Astrocyte of the spinal cord (primary cell): ENCODE data around the gene CSNK1E.

Experiments
- DNase-seq: peaks from one replicate; pipeline ENCODE4 v3.0.0; 2011; ENCODE audit warnings: low read depth, low spot score
- H3K4me3 ChIP-seq: 2 replicates; pipeline ENCODE4 v1.5.1; 2011; ENCODE audit warnings: low read depth, mild to moderate bottlenecking, low read length, moderate library complexity
- in situ Hi-C: cut with HindIII; loops from 2 replicates; pipeline ENCODE4 v1.10.0; 2017; ENCODE audit warnings: low sequenced_read_pairs
- TF ChIP-seq, protein P1 (sequence below): IDR thresholded peaks from 2 replicates; pipeline ENCODE4 v1.5.1; 2012; ENCODE audit warnings: low read depth, mild to moderate bottlenecking, low read length, inconsistent platforms

Gene CSNK1E

DNA sequence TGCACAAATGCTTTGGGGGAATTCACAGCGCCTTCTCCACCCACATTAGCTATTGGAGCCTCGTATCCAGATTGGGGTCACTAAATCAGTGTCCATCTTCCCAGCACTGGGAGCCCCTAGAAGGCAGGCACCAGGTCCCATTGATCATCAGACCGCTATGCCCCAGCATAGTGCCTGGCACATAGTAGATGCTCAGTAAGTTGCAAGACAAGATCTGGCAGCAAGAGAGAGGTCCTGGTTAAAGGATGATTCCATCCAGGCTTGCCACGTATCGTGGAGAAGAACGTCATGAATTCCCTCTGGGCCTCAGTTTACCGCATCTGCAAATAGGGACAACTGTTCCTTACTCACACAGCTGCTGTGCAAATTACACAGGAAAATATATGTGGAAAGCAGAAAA, 46.1 kb downstream of the CSNK1E start:
- in situ Hi-C loops: no loop called here
- DNase-seq: no peak
- H3K4me3 ChIP-seq: no peak overlapping the region

GRCh38 chr22:38270091-38270992, 46.9 kb downstream of the CSNK1E start:
- H3K4me3 ChIP-seq: peak overlapping the region; percentile 8
- in situ Hi-C loops: no loop called here
- peak; percentile 34 for DNase-seq
- TF ChIP-seq, protein P1, sequence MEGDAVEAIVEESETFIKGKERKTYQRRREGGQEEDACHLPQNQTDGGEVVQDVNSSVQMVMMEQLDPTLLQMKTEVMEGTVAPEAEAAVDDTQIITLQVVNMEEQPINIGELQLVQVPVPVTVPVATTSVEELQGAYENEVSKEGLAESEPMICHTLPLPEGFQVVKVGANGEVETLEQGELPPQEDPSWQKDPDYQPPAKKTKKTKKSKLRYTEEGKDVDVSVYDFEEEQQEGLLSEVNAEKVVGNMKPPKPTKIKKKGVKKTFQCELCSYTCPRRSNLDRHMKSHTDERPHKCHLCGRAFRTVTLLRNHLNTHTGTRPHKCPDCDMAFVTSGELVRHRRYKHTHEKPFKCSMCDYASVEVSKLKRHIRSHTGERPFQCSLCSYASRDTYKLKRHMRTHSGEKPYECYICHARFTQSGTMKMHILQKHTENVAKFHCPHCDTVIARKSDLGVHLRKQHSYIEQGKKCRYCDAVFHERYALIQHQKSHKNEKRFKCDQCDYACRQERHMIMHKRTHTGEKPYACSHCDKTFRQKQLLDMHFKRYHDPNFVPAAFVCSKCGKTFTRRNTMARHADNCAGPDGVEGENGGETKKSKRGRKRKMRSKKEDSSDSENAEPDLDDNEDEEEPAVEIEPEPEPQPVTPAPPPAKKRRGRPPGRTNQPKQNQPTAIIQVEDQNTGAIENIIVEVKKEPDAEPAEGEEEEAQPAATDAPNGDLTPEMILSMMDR: no peak

More for the DNA sequence above, 46.1 kb downstream of the CSNK1E start:
- TF ChIP-seq, protein P1: no peak

DNA sequence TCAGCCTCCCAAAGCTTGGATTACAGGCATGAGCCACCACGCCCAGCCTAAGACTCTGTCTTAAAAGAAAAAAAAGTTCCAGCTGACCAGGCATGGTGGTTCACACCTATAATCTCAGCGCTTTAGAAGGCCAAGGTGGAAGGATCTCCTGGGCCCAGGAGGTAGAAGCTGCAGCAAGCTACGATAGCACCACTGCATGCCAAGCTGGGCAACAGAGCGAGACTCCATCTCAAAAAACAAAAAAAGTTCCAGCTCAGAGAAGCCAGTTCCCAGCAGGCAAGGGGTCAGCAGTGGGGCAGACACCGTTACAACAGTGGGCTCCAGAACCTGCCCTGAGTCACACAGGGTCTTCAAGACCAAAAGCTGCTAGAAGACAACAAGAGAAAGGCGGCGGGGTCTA, 47.8 kb downstream of the CSNK1E start:
- in situ Hi-C loops: no loop called here
- no peak for DNase-seq
- no peak overlapping the region for H3K4me3 ChIP-seq
- TF ChIP-seq, protein P1: no peak

DNA sequence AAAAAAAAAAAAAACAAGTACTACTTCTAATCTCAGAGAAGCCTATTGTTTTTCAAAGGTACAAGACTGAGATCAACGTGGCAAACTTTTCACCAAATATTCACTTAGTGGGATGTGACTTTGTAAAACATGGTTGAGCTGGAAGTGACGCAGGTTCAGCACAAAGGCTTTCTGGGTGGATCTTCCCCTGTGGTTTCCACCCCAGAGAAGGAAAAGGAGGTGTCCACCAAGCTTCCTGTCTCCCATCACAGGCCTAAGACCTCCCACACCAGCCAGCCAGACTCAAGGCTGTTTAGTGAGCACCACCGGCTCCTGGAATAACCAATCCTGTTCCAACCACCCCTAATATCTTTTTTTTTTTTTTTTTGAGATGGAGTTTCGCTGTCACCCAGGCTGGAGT, 50.1 kb downstream of the CSNK1E start:
- DNase-seq: peak; percentile 45
- TF ChIP-seq, protein P1: no peak
- in situ Hi-C loops: no loop called here
- no peak overlapping the region for H3K4me3 ChIP-seq

GRCh38 chr22:38266120-38266519, 51.1 kb downstream of the CSNK1E start:
- in situ Hi-C loops: no loop called here
- no peak overlapping the region for H3K4me3 ChIP-seq
- DNase-seq: no peak
- TF ChIP-seq, protein P1: no peak

DNA sequence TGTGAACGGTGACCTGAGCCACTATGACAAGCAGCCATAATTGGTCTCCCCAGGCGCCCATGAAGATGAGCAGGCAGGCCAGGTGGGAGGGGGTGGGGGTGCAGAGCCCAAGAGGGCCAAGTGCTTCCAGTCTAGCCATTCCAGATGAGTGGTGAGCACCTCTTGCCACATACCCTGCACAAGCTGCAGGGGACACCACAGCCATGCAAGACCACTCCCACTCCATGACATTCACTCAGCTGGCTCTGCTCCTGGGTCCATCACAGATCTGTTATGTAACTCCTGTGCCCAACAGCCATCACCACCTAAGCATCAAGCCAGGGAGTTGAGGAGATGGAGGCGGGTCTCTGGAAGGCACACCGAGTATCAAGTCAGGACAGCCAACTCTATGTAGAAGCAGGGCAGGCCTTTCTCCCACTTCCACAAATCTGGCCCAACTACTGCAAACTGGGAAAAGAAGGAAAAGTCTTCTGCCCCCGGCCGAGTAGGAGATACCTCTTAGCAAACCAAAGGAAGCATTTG, 52.9 kb downstream of the CSNK1E start:
- TF ChIP-seq, protein P1: no peak
- no peak overlapping the region for H3K4me3 ChIP-seq
- in situ Hi-C loops: no loop called here
- DNase-seq: no peak
